Measurements from ENCODE around the gene SH3PXD2A. TPM values are rescaled to one million over a fixed set of nuclear protein-coding genes. Genes with fewer than 3 reads are reported as not detected.

Gene SH3PXD2A
- total RNA-seq, 4 donors from 2014 or later: 35.0 to 54.8 (median 45.4) TPM

- H3K4me3 ChIP-seq (ENCODE audit: low read depth, poor library complexity, severe bottlenecking): no peak overlapping the region
- no peak for DNase-seq (ENCODE audit: low spot score in 2 of 2)
- TF ChIP-seq, protein P1, sequence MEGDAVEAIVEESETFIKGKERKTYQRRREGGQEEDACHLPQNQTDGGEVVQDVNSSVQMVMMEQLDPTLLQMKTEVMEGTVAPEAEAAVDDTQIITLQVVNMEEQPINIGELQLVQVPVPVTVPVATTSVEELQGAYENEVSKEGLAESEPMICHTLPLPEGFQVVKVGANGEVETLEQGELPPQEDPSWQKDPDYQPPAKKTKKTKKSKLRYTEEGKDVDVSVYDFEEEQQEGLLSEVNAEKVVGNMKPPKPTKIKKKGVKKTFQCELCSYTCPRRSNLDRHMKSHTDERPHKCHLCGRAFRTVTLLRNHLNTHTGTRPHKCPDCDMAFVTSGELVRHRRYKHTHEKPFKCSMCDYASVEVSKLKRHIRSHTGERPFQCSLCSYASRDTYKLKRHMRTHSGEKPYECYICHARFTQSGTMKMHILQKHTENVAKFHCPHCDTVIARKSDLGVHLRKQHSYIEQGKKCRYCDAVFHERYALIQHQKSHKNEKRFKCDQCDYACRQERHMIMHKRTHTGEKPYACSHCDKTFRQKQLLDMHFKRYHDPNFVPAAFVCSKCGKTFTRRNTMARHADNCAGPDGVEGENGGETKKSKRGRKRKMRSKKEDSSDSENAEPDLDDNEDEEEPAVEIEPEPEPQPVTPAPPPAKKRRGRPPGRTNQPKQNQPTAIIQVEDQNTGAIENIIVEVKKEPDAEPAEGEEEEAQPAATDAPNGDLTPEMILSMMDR (IDR thresholded peaks at IDR 0.05): no peak
- TF ChIP-seq POLR2A (IDR thresholded peaks at IDR 0.05): no peak
- intact Hi-C loops (cut with DNase I; ENCODE audit: low total_unique reads): no loop called here
- 56 to 61% methylated on average over 2 of the region's 2 CpGs for WGBS, 2 donors
These were observed 46.6 kb downstream of the SH3PXD2A start for GRCh38 chr10:103808780-103809179.

- 93 to 95% methylated on average over 6 of the region's 6 CpGs for WGBS, 2 donors
- intact Hi-C loops (cut with DNase I; ENCODE audit: low total_unique reads): no loop called here
- H3K4me3 ChIP-seq (ENCODE audit: low read depth, poor library complexity, severe bottlenecking): no peak overlapping the region
- no peak for DNase-seq (ENCODE audit: low spot score in 2 of 2)
- TF ChIP-seq, protein P1 (IDR thresholded peaks at IDR 0.05): no peak
- TF ChIP-seq POLR2A (IDR thresholded peaks at IDR 0.05): no peak
These were observed 47.4 kb downstream of the SH3PXD2A start for GRCh38 chr10:103807996-103808395.

- intact Hi-C loops (cut with DNase I; ENCODE audit: low total_unique reads): no loop called here
- no peak for DNase-seq (ENCODE audit: low spot score in 2 of 2)
- TF ChIP-seq POLR2A (IDR thresholded peaks at IDR 0.05): no peak
- TF ChIP-seq, protein P1 (IDR thresholded peaks at IDR 0.05): no peak
- no peak overlapping the region for H3K4me3 ChIP-seq (ENCODE audit: low read depth, poor library complexity, severe bottlenecking)
- 89 to 91% methylated on average over 12 of the region's 12 CpGs for WGBS, 2 donors
These were observed 48.8 kb downstream of the SH3PXD2A start for GRCh38 chr10:103806395-103807187.

DNA sequence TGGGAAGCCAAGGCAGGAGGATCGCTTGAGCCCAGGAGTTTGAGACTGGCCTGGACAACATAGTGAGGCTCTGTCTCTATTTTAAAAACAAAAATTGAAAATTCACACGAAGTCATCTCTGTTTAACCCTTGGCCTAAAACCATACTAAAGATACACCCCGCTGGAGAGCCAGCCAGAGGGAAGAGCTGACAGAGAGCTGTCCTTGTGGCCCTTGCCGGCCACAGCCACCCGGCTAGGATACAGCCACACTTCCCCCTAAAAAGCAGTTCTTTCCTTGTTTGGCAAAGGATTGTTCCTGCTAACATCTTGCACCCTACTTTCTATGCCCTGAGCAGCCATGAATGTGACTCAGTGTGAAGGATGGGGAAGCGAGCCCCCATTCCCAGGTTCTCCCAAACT, 49.6 kb downstream of the SH3PXD2A start:
- no peak for DNase-seq (ENCODE audit: low spot score in 2 of 2)
- no peak overlapping the region for H3K4me3 ChIP-seq (ENCODE audit: low read depth, poor library complexity, severe bottlenecking)
- intact Hi-C loops (cut with DNase I; ENCODE audit: low total_unique reads): no loop called here
- TF ChIP-seq POLR2A (IDR thresholded peaks at IDR 0.05): no peak
- TF ChIP-seq, protein P1 (IDR thresholded peaks at IDR 0.05): no peak
- 91 to 94% methylated on average over 6 of the region's 6 CpGs for WGBS, 2 donors

GRCh38 chr10:103804871-103805270, 50.5 kb downstream of the SH3PXD2A start:
- intact Hi-C loops (cut with DNase I; ENCODE audit: low total_unique reads): no loop called here
- H3K4me3 ChIP-seq (ENCODE audit: low read depth, poor library complexity, severe bottlenecking): no peak overlapping the region
- WGBS, 2 donors: 90 to 94% methylated on average over 4 of the region's 4 CpGs
- DNase-seq (ENCODE audit: low spot score in 2 of 2): no peak
- no peak for TF ChIP-seq POLR2A (IDR thresholded peaks at IDR 0.05)
- TF ChIP-seq, protein P1 (IDR thresholded peaks at IDR 0.05): no peak

DNA sequence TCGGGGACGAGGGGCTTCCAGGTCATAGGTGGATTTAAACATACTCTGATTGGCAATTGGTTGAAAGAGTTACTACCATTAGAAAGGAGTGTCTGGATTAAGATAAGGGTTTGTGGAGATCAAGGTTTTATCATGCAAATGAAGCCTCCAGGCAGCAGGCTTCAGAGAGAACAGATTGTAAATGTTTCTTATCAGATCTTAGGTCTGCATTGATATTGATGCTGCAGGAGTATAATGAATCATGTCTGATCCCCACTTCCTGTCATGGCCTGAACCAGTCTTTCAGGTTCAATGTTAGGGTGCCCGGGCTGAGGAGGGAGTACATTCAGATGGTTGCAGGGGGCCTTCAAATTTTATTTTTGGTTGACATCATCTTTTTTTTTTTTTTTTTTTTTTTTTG, 51.4 kb downstream of the SH3PXD2A start:
- TF ChIP-seq POLR2A (IDR thresholded peaks at IDR 0.05): no peak
- TF ChIP-seq, protein P1 (IDR thresholded peaks at IDR 0.05): no peak
- DNase-seq (ENCODE audit: low spot score in 2 of 2): no peak
- WGBS, 2 donors: 43 to 45% methylated on average over 3 of the region's 3 CpGs
- no peak overlapping the region for H3K4me3 ChIP-seq (ENCODE audit: low read depth, poor library complexity, severe bottlenecking)
- intact Hi-C loops (cut with DNase I; ENCODE audit: low total_unique reads): no loop called here
